GM15510 (cell line): ENCODE data around the gene TMEM163.

Source experiments
- POLR2A ChIP-seq: IDR thresholded peaks from 3 replicates; pipeline ENCODE4 v1.6.1; 2011; ENCODE audit warnings: borderline replicate concordance; ENCODE audit not compliant: insufficient read length; ENCODE audit errors: extremely low read depth

The TMEM163 gene

GRCh38 chr2:134628453-134628852 lies 90.3 kb downstream of the TMEM163 start:
- no peak for TF ChIP-seq POLR2A

DNA sequence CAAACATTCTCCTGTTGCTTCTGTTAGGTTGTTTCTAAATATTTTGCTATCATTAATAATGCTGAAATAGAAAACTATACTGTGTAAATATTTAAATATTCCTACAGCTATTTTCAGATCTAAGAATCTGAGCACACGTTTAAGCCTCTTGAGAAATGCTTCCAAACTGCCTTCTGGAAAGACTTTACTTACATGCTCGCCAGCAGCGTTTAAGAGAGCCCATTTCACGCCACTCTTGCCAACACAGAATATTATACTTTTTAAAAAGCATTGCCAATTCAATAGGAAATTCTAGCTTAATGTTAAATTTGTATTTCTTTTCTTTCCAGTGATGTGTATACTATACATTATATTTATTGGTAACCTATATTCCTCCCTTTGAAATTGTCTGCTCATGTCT lies 92.0 kb downstream of the TMEM163 start:
- TF ChIP-seq POLR2A = no peak

- no peak for TF ChIP-seq POLR2A
Observed at GRCh38 chr2:134625311-134625710, 93.5 kb downstream of the TMEM163 start.

DNA sequence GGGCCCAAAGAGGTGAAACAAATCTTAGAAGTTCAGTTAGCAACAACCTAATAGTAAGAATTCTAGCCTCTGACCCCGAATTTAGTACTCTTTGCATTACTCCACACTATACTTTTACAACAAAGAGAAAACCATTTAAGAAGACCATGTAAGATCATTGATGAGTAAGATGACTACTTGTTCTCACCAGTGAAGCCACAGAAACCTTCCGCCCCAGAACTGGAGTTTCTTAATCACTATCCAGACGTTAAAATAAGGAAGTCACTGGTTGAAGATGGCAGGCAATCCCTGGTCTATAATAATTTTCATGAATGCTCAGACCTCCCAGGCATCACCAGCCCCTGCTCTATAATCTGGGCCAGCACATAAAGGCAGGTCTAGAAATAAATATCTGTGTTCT lies 95.0 kb downstream of the TMEM163 start:
- TF ChIP-seq POLR2A = no peak

DNA sequence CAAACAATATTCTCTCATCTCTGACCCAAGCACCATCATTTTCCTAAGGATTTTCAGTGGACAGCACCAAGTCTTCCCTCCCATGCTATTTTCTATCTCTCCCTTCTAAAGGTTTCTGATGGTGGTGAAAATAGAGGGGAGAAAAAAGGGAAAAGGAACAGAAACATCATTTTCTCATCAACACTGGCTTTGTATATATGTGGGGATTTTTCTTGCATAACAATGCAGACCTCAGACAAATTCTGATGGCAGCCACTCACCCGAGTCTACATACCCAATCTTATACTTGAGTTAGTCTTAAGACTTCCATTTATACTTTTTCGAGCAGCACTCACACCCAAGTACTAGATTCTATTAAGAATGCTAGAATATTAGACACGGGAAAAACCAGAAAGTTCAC lies 95.8 kb downstream of the TMEM163 start:
- no peak for TF ChIP-seq POLR2A

- TF ChIP-seq POLR2A = no peak
Observed at GRCh38 chr2:134621939-134622705, 96.7 kb downstream of the TMEM163 start.

DNA sequence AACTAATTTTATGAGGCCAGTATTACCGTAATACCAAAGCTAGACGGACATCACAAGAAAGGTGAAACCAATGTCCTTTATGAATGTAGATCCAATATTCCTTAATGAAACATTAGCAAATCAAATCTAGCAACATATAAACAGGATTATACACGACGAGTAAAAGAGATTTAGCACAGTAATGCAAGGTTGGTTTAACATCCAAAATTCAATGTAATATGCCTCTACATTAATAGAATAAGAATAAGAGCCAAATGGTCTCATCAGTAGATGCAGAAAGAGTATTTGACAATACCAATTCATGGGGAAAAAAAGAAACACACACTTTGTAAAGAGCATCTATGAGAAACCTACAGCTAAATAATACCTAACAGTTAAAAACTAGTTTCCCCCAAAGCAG lies 99.5 kb downstream of the TMEM163 start:
- no peak for TF ChIP-seq POLR2A

DNA sequence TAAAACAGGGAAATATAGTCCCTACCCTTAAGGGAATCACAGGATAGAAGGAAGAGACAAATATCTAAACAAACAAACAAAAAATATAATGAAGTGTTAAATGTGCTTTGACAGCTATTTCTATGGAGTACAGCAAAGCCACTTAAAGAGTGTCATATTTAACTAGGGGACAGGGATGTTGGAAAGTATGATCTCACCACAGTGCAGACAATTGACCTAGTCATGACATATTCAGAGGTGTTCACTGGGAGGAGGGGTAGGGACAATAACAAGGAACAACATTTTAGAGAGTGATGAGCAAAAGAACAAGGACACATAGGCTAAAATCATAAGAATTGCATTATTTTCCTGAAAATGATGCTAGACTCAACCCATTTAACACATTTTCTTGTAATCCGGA lies 107.5 kb downstream of the TMEM163 start:
- no peak for TF ChIP-seq POLR2A

DNA sequence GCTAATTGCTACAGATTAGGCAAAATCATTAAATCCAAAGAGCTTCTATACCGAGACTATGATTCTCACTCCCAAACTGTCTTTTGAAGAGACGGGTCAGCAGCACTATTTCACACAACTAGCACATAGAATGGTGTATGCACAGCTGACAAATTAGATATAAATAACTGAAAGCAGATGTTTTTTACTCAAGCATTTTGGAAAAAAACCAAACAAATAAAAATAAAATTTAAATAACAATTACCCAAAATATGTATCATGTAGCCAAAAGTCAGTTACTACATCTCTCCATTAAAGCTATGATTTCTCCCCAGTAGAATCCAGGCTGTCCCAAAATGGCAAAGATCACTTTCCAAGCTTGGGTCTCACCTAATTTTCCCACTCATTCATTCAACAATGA lies 107.9 kb downstream of the TMEM163 start:
- TF ChIP-seq POLR2A = no peak

DNA sequence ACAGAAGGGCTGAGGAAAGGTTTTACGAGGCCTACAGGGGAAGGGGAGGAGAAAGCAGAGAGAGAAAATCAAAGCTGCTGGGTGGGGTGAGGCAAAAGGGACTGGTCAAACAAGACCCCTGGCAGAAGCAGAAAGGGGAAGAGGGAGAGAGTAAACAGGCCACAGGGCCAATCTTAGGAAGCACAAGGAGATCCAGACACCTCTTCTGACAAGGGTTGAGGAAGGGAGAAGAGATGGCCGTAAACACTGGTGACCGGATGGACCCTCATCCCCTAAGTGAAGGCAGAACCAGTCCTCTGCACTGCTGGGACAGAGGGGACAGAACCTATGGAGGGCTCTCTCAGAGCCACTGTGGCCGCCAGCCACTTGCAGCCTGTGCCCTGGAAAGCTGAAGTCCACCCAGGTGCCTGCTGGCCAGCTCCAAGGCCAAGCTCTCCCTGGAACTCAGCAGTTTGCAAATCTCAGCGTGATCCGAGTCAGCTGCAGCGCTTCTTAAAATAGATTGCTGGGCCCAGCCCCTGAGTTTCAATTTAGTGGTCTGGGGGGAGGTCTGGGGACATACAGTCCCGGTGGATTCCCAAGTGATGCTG lies 108.8 kb downstream of the TMEM163 start:
- no peak for TF ChIP-seq POLR2A

DNA sequence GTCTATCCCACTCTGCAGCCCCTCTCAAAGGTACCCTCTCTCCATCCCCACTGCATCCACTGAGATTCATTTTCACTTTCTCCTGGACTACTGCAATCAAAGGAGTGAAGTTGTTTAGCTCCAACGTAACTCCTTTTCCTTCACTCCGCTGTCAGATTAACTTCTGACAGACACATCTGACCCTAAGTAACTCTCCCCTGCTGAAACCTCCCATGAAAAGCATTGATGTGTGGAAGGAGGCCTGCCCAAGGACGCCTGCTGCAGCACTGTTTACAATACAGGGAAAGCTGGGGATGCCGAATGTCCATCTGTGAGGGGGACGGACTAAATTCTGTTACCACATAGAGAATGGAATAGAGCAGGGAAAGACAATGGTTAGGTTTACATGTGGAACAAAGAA lies 114.8 kb downstream of the TMEM163 start:
- no peak for TF ChIP-seq POLR2A

- no peak for TF ChIP-seq POLR2A
Observed at GRCh38 chr2:134602666-134603065, 116.1 kb downstream of the TMEM163 start.

DNA sequence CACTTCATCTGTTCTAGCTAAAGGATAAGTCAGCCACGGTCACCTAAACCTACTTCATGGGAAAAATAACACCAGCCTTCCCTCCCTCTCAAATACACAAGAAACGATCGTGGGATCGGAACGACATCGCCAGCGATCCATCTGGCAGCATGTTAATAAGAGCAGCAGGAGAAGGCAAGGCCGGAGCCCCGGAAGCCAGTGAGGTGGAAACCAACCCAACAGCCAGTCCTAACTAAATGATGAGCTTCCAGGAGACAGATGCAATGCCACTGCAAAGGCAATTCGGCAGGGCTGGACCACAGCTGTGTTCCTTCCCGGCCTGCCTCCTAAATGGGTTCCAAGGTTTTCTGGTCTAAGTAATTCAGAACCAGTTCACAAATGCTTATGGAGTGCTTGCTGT lies 117.5 kb downstream of the TMEM163 start:
- TF ChIP-seq POLR2A = no peak

- TF ChIP-seq POLR2A = no peak
Observed at GRCh38 chr2:134600208-134600607, 118.6 kb downstream of the TMEM163 start.

DNA sequence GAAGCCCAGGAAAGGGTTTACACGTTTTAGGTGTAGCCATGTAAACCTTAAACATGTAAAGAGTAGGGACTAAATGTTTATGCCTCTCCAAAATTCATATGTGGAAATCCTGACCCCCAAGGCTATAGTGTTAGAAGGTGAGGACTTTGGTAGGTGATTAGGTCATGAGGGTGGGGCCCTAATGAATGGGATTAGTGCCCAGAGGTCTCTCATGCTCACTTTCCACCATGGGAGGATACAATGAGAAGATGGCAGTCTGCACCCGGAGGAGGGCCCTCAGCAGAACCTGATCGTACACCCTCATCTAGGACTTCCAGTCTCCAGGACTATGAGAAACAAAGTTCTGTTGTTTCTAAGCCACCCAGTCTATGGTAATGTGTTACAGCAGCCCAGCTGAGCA lies 119.6 kb downstream of the TMEM163 start:
- no peak for TF ChIP-seq POLR2A

DNA sequence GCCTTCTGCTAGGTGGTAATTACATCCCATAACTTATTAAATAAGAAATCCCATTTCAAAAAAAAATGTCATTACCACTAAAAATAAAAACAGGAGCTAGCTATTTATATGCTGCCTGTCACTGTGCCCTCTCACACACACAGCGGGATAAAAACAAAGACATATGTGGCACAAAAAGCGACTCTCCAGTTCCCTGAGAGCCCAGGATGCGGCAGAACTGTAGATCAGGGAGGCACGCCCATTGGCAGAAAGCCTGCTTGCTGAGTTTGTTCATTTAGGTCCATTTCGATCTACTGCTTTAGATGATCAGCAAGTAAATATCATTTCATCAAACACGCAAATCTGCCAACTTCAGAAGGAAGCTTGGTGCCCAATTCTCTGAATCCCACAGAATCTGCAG lies 124.4 kb downstream of the TMEM163 start:
- TF ChIP-seq POLR2A = no peak
